ENCODE data around the gene RPL7L1.
"Not testable (repeated sequence)": the region's sequence is repeated elsewhere in the genome, so short reads cannot be mapped to it uniquely, and the experiment has no call there.

Gene RPL7L1

GRCh38 chr6:42879372-42880239 lies at the start of gene RPL7L1:
TSS of gene RPL7L1 (plus strand) at chr6:42879616. CDS start at chr6:42879911, 295 bp downstream.
- peak; percentile 59 to 64 for DNase-seq (ENCODE audit: extremely low read depth in 1 of 2, low read depth in 1 of 2)

- no peak for DNase-seq (ENCODE audit: extremely low read depth in 1 of 2, low read depth in 1 of 2)
Measured at GRCh38 chr6:42831237-42831636, 48.2 kb upstream of the RPL7L1 start.

- no peak for DNase-seq (ENCODE audit: extremely low read depth in 1 of 2, low read depth in 1 of 2)
Measured at GRCh38 chr6:42834056-42834455, 45.4 kb upstream of the RPL7L1 start.

- DNase-seq (ENCODE audit: extremely low read depth in 1 of 2, low read depth in 1 of 2), result no peak
Measured at GRCh38 chr6:42841844-42842584, 37.4 kb upstream of the RPL7L1 start.

GRCh38 chr6:42845327-42845694 lies 34.1 kb upstream of the RPL7L1 start:
- DNase-seq (ENCODE audit: extremely low read depth in 1 of 2, low read depth in 1 of 2), result no peak

- no peak for DNase-seq (ENCODE audit: extremely low read depth in 1 of 2, low read depth in 1 of 2)
Measured at GRCh38 chr6:42846505-42846904, 32.9 kb upstream of the RPL7L1 start.

GRCh38 chr6:42848700-42849099 lies 30.7 kb upstream of the RPL7L1 start:
- no peak for DNase-seq (ENCODE audit: extremely low read depth in 1 of 2, low read depth in 1 of 2)

GRCh38 chr6:42851599-42851998 lies 27.8 kb upstream of the RPL7L1 start:
- DNase-seq (ENCODE audit: extremely low read depth in 1 of 2, low read depth in 1 of 2), result no peak

- no peak for DNase-seq (ENCODE audit: extremely low read depth in 1 of 2, low read depth in 1 of 2)
Measured at GRCh38 chr6:42860036-42860435, 19.4 kb upstream of the RPL7L1 start.

- no peak for DNase-seq (ENCODE audit: extremely low read depth in 1 of 2, low read depth in 1 of 2)
Measured at GRCh38 chr6:42860481-42860880, 18.9 kb upstream of the RPL7L1 start.

- no peak for DNase-seq (ENCODE audit: extremely low read depth in 1 of 2, low read depth in 1 of 2)
Measured at GRCh38 chr6:42864602-42865001, 14.8 kb upstream of the RPL7L1 start.

GRCh38 chr6:42870145-42870936 lies 9.1 kb upstream of the RPL7L1 start:
- DNase-seq (ENCODE audit: extremely low read depth in 1 of 2, low read depth in 1 of 2), result no peak

GRCh38 chr6:42871711-42872110 lies 7.7 kb upstream of the RPL7L1 start:
- no peak for DNase-seq (ENCODE audit: extremely low read depth in 1 of 2, low read depth in 1 of 2)

- no peak for DNase-seq (ENCODE audit: extremely low read depth in 1 of 2, low read depth in 1 of 2)
Measured at GRCh38 chr6:42873313-42873712, 6.1 kb upstream of the RPL7L1 start.

- DNase-seq (ENCODE audit: extremely low read depth in 1 of 2, low read depth in 1 of 2), result no peak
Measured at GRCh38 chr6:42877695-42878094, 1.7 kb upstream of the RPL7L1 start.

- DNase-seq (ENCODE audit: extremely low read depth in 1 of 2, low read depth in 1 of 2), result not testable (repeated sequence)
Measured at GRCh38 chr6:42880240-42880817, 913 bp downstream of the RPL7L1 start.

- not testable (repeated sequence) for DNase-seq (ENCODE audit: extremely low read depth in 1 of 2, low read depth in 1 of 2)
Measured at GRCh38 chr6:42880871-42881270, 1.5 kb downstream of the RPL7L1 start.

- DNase-seq (ENCODE audit: extremely low read depth in 1 of 2, low read depth in 1 of 2), result no peak
Measured at GRCh38 chr6:42885702-42886101, 6.3 kb downstream of the RPL7L1 start.

- DNase-seq (ENCODE audit: extremely low read depth in 1 of 2, low read depth in 1 of 2), result not testable (repeated sequence)
Measured at GRCh38 chr6:42888201-42888600, 8.8 kb downstream of the RPL7L1 start.

- DNase-seq (ENCODE audit: extremely low read depth in 1 of 2, low read depth in 1 of 2), result no peak
Measured at GRCh38 chr6:42889815-42890214, 10.4 kb downstream of the RPL7L1 start.

Measured in activated CD8-positive, alpha-beta memory T cell treated with anti-CD3 and anti-CD28 coated beads for 1 hour (primary cell).